ENCODE data around the gene CTSA.

Gene CTSA

GRCh38 chr20:45921337-45922189 is 30.4 kb downstream of the CTSA start:
- Histone ChIP-seq H3K4me1 (ENCODE audit: control insufficient read depth, low read length) (no peaks in the 10 kb centered on the region), H3K27me3 (ENCODE audit: control insufficient read depth, low read length) (peaks cover 12% of the 10 kb centered on the region), H3K9me3 (ENCODE audit: control insufficient read depth, insufficient read depth, low read length) (no peaks in the 10 kb centered on the region), H3K27ac (ENCODE audit: low read depth, low read length) (no peak overlapping the region), H3K36me3 (ENCODE audit: control insufficient read depth, low read length) (no peaks in the 10 kb centered on the region), H4K20me1 (ENCODE audit: control insufficient read depth, insufficient read depth, low read depth, low read length) (no peaks in the 10 kb centered on the region), H3K4me3 (ENCODE audit: low read length) (no peak overlapping the region), H3K79me2 (ENCODE audit: control insufficient read depth, low read length) (no peaks in the 10 kb centered on the region), H3F3A (ENCODE audit: control insufficient read depth, insufficient read depth) (no peaks in the 10 kb centered on the region), H3K4me2 (ENCODE audit: low read length) (no peak overlapping the region), H3K9me2 (replicated peaks; ENCODE audit: control insufficient read depth, low read length) (no peaks in the 10 kb centered on the region)
- TF ChIP-seq CTCF (IDR thresholded peaks at IDR 0.05; ENCODE audit: low read depth, low read length, poor library complexity, severe bottlenecking) (no peak), EZH2phosphoT487 (IDR thresholded peaks at IDR 0.05; ENCODE audit: borderline replicate concordance, low read length) (no peak)

- Histone ChIP-seq H3K27me3 (ENCODE audit: control insufficient read depth, low read length) (peaks cover 9% of the 10 kb centered on the region), H3K9me2 (replicated peaks; ENCODE audit: control insufficient read depth, low read length) (no peaks in the 10 kb centered on the region), H3K4me2 (ENCODE audit: low read length) (no peak overlapping the region), H4K20me1 (ENCODE audit: control insufficient read depth, insufficient read depth, low read depth, low read length) (no peaks in the 10 kb centered on the region), H3K79me2 (ENCODE audit: control insufficient read depth, low read length) (no peaks in the 10 kb centered on the region), H3K9me3 (ENCODE audit: control insufficient read depth, insufficient read depth, low read length) (no peaks in the 10 kb centered on the region), H3K36me3 (ENCODE audit: control insufficient read depth, low read length) (no peaks in the 10 kb centered on the region), H3K4me3 (ENCODE audit: low read length) (no peak overlapping the region), H3K27ac (ENCODE audit: low read depth, low read length) (no peak overlapping the region), H3K4me1 (ENCODE audit: control insufficient read depth, low read length) (no peaks in the 10 kb centered on the region), H3F3A (ENCODE audit: control insufficient read depth, insufficient read depth) (no peaks in the 10 kb centered on the region)
- no peak for TF ChIP-seq CTCF (IDR thresholded peaks at IDR 0.05; ENCODE audit: low read depth, low read length, poor library complexity, severe bottlenecking)
- no peak for TF ChIP-seq EZH2phosphoT487 (IDR thresholded peaks at IDR 0.05; ENCODE audit: borderline replicate concordance, low read length)
These were observed 33.5 kb downstream of the CTSA start for GRCh38 chr20:45924391-45925261.

GRCh38 chr20:45925821-45926506 is 34.8 kb downstream of the CTSA start:
- no peak overlapping the region for H3K4me3 ChIP-seq (ENCODE audit: low read length)
- H4K20me1 ChIP-seq (ENCODE audit: control insufficient read depth, insufficient read depth, low read depth, low read length): no peaks in the 10 kb centered on the region
- no peaks in the 10 kb centered on the region for H3K9me2 ChIP-seq (replicated peaks; ENCODE audit: control insufficient read depth, low read length)
- H3K27me3 ChIP-seq (ENCODE audit: control insufficient read depth, low read length): peaks cover 6% of the 10 kb centered on the region
- H3K9me3 ChIP-seq (ENCODE audit: control insufficient read depth, insufficient read depth, low read length): no peaks in the 10 kb centered on the region
- H3K4me2 ChIP-seq (ENCODE audit: low read length): no peak overlapping the region
- TF ChIP-seq EZH2phosphoT487 (IDR thresholded peaks at IDR 0.05; ENCODE audit: borderline replicate concordance, low read length): no peak
- no peak for TF ChIP-seq CTCF (IDR thresholded peaks at IDR 0.05; ENCODE audit: low read depth, low read length, poor library complexity, severe bottlenecking)
- no peaks in the 10 kb centered on the region for H3F3A ChIP-seq (ENCODE audit: control insufficient read depth, insufficient read depth)
- no peaks in the 10 kb centered on the region for H3K36me3 ChIP-seq (ENCODE audit: control insufficient read depth, low read length)
- H3K4me1 ChIP-seq (ENCODE audit: control insufficient read depth, low read length): no peaks in the 10 kb centered on the region
- no peak overlapping the region for H3K27ac ChIP-seq (ENCODE audit: low read depth, low read length)
- H3K79me2 ChIP-seq (ENCODE audit: control insufficient read depth, low read length): no peaks in the 10 kb centered on the region
